NB4 (cell line): ENCODE results near the gene STK24.

Experiments
- MYC ChIP-seq: IDR thresholded peaks from 2 replicates; pipeline ENCODE4 v1.6.1; 2011; ENCODE audit warnings: low read depth, low read length
- POLR2A ChIP-seq: IDR thresholded peaks from 2 replicates; pipeline ENCODE4 v1.6.1; 2011; ENCODE audit warnings: mild to moderate bottlenecking; ENCODE audit not compliant: insufficient read length; ENCODE audit errors: extremely low read depth
- TF ChIP-seq, protein P1 (sequence below): IDR thresholded peaks from one replicate; pipeline ENCODE4 v1.5.1; 2012; ENCODE audit warnings: low read depth, low read length
- TF ChIP-seq, protein P2 (sequence below): IDR thresholded peaks from 2 replicates; pipeline ENCODE4 v1.6.1; 2011; ENCODE audit warnings: low read depth, low read length

DNA sequence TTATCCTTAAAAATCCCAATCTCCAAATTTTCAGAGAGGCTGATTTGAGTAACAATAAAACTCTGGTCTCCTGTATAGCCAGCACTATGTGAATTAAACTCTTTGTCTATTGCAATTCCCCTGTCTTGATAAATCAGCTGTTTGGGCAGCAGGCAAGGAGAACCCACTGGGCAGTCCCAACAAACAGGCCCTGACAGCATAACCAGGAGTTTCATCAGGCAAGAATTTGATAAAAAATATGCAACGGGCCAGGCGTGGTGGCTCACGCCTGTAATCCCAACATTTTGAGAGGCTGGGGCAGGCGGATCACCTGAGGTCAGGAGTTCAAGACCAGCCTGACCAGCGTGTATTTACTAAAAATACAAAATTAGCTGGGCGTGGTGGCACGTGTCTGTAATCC, 42.1 kb downstream of the STK24 start:
- TF ChIP-seq, protein P1, sequence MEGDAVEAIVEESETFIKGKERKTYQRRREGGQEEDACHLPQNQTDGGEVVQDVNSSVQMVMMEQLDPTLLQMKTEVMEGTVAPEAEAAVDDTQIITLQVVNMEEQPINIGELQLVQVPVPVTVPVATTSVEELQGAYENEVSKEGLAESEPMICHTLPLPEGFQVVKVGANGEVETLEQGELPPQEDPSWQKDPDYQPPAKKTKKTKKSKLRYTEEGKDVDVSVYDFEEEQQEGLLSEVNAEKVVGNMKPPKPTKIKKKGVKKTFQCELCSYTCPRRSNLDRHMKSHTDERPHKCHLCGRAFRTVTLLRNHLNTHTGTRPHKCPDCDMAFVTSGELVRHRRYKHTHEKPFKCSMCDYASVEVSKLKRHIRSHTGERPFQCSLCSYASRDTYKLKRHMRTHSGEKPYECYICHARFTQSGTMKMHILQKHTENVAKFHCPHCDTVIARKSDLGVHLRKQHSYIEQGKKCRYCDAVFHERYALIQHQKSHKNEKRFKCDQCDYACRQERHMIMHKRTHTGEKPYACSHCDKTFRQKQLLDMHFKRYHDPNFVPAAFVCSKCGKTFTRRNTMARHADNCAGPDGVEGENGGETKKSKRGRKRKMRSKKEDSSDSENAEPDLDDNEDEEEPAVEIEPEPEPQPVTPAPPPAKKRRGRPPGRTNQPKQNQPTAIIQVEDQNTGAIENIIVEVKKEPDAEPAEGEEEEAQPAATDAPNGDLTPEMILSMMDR: no peak
- TF ChIP-seq MYC (no peak), POLR2A (no peak)
- TF ChIP-seq, protein P2, sequence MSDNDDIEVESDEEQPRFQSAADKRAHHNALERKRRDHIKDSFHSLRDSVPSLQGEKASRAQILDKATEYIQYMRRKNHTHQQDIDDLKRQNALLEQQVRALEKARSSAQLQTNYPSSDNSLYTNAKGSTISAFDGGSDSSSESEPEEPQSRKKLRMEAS: no peak
